Gastrocnemius medialis (tissue), 4 donors: ENCODE data around the gene SNRK. TPM values are rescaled to one million over a fixed set of nuclear protein-coding genes. Genes with fewer than 3 reads are reported as not detected.
"Not testable (repeated sequence)": the region's sequence is repeated elsewhere in the genome, so short reads cannot be mapped to it uniquely, and the experiment has no call there.

ENCODE experiments used
- ATAC-seq, 2 donors: fragments of 150-250 bp; one replicate each; pipeline ENCODE4 v1.9.1; 2016
- DNase-seq, 2 donors: peaks; one replicate each; pipeline ENCODE4 v3.0.0-alpha.2; 2019
- H3K27ac ChIP-seq, 4 donors: fragments of 200-600 bp; sonication (generic); 1 replicate in 1 of 4; 2 replicates in 3 of 4; pipeline ENCODE4 v1.5.1; 2016 to 2018; ENCODE audit warnings: mild to moderate bottlenecking in 2 of 4, moderate library complexity in 1 of 4
- H3K27me3 ChIP-seq, 3 donors: fragments of 200-600 bp; sonication (generic) in 2 of 3; 1 replicate in 1 of 3; 2 replicates in 2 of 3; pipeline versions ENCODE4 v1.5.1 to v1.6.0; 2016 to 2019; ENCODE audit warnings: mild to moderate bottlenecking in 1 of 3, moderate library complexity in 1 of 3
- H3K36me3 ChIP-seq, 2 donors: fragments of 200-600 bp; sonication (generic) in 1 of 2; one replicate each; pipeline ENCODE4 v1.5.1; 2017 to 2018
- H3K4me1 ChIP-seq, 2 donors: fragments of 200-600 bp; sonication (generic) in 1 of 2; one replicate each; pipeline ENCODE4 v1.5.1; 2016 to 2017; ENCODE audit warnings: mild to moderate bottlenecking in 2 of 2
- H3K4me3 ChIP-seq, 4 donors: fragments of 200-600 bp; sonication (generic) in 3 of 4; 1 replicate in 1 of 4; 2 replicates in 3 of 4; pipeline ENCODE4 v1.5.1; 2016 to 2019; ENCODE audit warnings: mild to moderate bottlenecking in 2 of 4
- H3K9me3 ChIP-seq, 3 donors: fragments of 200-600 bp; sonication (generic) in 2 of 3; 1 replicate in 1 of 3; 2 replicates in 2 of 3; pipeline ENCODE4 v1.5.1; 2016 to 2019
- CTCF ChIP-seq, 5 experiments: fragments of 450-650 bp in 3 of 5; fragments of 200-600 bp in 2 of 5; sonication (generic) in 2 of 5; IDR thresholded peaks in 4 of 5; conservative IDR thresholded peaks in 1 of 5; 1 replicate in 4 of 5; 2 replicates in 1 of 5; pipeline ENCODE4 v1.5.1; 2016 to 2019; ENCODE audit warnings: antibody characterized with exemption in 5 of 5, mild to moderate bottlenecking in 3 of 5, moderate library complexity in 3 of 5
- POLR2A ChIP-seq, 2 donors: fragments of 450-650 bp; IDR thresholded peaks; one replicate each; pipeline ENCODE4 v1.6.1; 2017; ENCODE audit warnings: antibody characterized with exemption in 2 of 2, mild to moderate bottlenecking in 2 of 2, moderate library complexity in 2 of 2
- in situ Hi-C, 4 donors: fragments of 200-750 bp; cut with MboI; loops; one replicate each; pipeline versions ENCODE4 v1.15.0 to v1.8.0; 2017; ENCODE audit warnings: low sequenced_read_pairs in 4 of 4
- intact Hi-C: fragments of 100-400 bp; cut with DNase I; formaldehyde crosslinking; loops from one replicate; pipeline ENCODE4 v1.15.1; 2023; ENCODE audit warnings: low total_unique reads
- total RNA-seq, 4 donors: library from RNA; depleted of rRNA; stranded (reverse); fragments of >200 nt; gene quantifications; one replicate each; pipeline versions ENCODE4 v1.1.0 to v1.2.3, GENCODE V29; 2016

Gene SNRK
- total RNA-seq, 4 donors from 2014 or later = 18.4 to 29.0 (median 21.9) TPM

- H3K27me3 ChIP-seq = no peaks in the 10 kb centered on the region
- peaks cover 4 to 58% of the 10 kb centered on the region in 2 donors for H3K36me3 ChIP-seq
- DNase-seq (no peak), ATAC-seq (peak in 1 of 2 donors; percentile 45)
- no peak overlapping the region for H3K4me3 ChIP-seq
- in situ Hi-C loops = no loop called here
- peak overlapping the region in 1 of 4 donors; percentile 3 for H3K27ac ChIP-seq
- no peaks in the 10 kb centered on the region for H3K4me1 ChIP-seq
- no peaks in the 10 kb centered on the region for H3K9me3 ChIP-seq
- TF ChIP-seq CTCF (IDR thresholded peaks at IDR 0.05 in 4 of 5, conservative IDR thresholded peaks at IDR 0.05 in 1 of 5) (no peak), POLR2A (IDR thresholded peaks at IDR 0.05) (no peak)
- intact Hi-C loops = no loop called here
Observed at GRCh38 chr3:43349716-43350115, 63.4 kb downstream of the SNRK start.

GRCh38 chr3:43353393-43353792 is 67.1 kb downstream of the SNRK start:
- DNase-seq = no peak
- Histone ChIP-seq H3K4me3 (no peak overlapping the region), H3K36me3 (peaks cover 3 to 25% of the 10 kb centered on the region in 2 donors), H3K4me1 (no peaks in the 10 kb centered on the region), H3K9me3 (peaks cover 0 to 4% (median 0%) of the 10 kb centered on the region in 3 donors), H3K27me3 (no peaks in the 10 kb centered on the region), H3K27ac (no peak overlapping the region)
- intact Hi-C loops (no loop called here), in situ Hi-C loops (no loop called here)
- no peak for TF ChIP-seq CTCF (IDR thresholded peaks at IDR 0.05 in 4 of 5, conservative IDR thresholded peaks at IDR 0.05 in 1 of 5)
- TF ChIP-seq POLR2A (IDR thresholded peaks at IDR 0.05) = no peak
- ATAC-seq = no peak

DNA sequence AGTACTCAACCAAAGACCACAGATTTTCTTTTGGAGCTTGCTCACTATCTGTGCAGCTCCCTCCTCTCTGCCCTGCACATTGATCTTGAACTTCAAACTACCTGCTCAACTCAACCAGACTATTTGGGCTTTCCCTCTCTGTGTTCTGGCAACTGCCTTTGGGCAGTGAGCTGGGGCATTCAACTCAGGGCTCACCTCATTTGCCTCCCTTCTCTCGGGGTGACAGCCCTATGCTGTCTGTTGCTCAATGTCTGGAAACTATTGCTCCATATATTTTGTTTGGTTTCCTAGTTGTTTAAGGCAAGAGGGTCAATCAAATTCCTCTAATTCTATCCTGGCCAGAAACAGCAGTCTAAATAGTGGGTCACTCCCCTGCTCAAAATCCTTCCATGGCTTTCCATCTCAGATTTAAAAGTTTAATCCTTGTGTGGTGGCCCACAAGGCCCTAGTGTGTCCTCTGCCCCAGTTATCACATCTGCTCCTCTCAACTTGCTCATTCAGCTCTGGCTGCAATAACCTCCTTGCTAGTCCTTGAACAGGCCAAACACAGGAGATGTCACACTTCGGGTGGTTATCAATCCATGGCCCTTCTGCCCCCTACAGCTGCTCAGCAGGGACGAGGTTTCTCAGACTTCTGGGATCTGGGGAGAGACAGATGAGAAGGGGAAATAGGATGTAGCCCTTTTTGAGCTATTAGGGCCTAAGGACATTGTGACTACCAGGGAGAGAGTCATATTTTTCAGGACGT is 67.8 kb downstream of the SNRK start:
- Histone ChIP-seq H3K4me1 (no peaks in the 10 kb centered on the region), H3K36me3 (peaks cover 0 to 18% of the 10 kb centered on the region in 2 donors), H3K4me3 (no peak overlapping the region), H3K27ac (no peak overlapping the region), H3K27me3 (no peaks in the 10 kb centered on the region), H3K9me3 (peaks cover 0 to 4% (median 0%) of the 10 kb centered on the region in 3 donors)
- no peak for ATAC-seq
- in situ Hi-C loops = no loop called here
- TF ChIP-seq CTCF (IDR thresholded peaks at IDR 0.05 in 4 of 5, conservative IDR thresholded peaks at IDR 0.05 in 1 of 5) (no peak), POLR2A (IDR thresholded peaks at IDR 0.05) (no peak)
- intact Hi-C loops = no loop called here
- DNase-seq = no peak

- H3K4me3 ChIP-seq, H3K27ac ChIP-seq, intact Hi-C loops, H3K9me3 ChIP-seq, ATAC-seq, in situ Hi-C loops, H3K4me1 ChIP-seq, H3K27me3 ChIP-seq, DNase-seq, H3K36me3 ChIP-seq: not testable (repeated sequence)
Observed at GRCh38 chr3:43356033-43356432, 69.7 kb downstream of the SNRK start.

GRCh38 chr3:43361077-43361476 is 74.7 kb downstream of the SNRK start:
- TF ChIP-seq CTCF (IDR thresholded peaks at IDR 0.05 in 4 of 5, conservative IDR thresholded peaks at IDR 0.05 in 1 of 5) (no peak), POLR2A (IDR thresholded peaks at IDR 0.05) (no peak)
- Histone ChIP-seq H3K9me3 (peaks cover 0 to under 1% (median 0%) of the 10 kb centered on the region in 3 donors), H3K4me3 (no peak overlapping the region), H3K4me1 (peaks cover 12 to 15% of the 10 kb centered on the region in 2 donors), H3K27me3 (no peaks in the 10 kb centered on the region), H3K36me3 (no peaks in the 10 kb centered on the region), H3K27ac (no peak overlapping the region)
- ATAC-seq (no peak), DNase-seq (no peak)
- in situ Hi-C loops (no loop called here), intact Hi-C loops (loop anchor here (10.0 kb wide), 2 partner anchors 76 to 144 kb away; partner anchors contain the start of gene SNRK)
